ENCODE data around the gene DXO. TPM values are rescaled to one million over a fixed set of nuclear protein-coding genes. Genes with fewer than 3 reads are reported as not detected.

DXO gene
- total and polyA plus RNA-seq, 2 of the 13 experiments (the other 11 are each of a cell fraction or from before 2014, with no cell fraction given): 18.6 to 26.2 TPM

GRCh38 chr6:31967926-31968320 lies 4.0 kb downstream of the DXO start:
- CTCF ChIA-PET (ENCODE audit: low intra/inter-chr PET ratio, low total read pairs): no interaction called here
- Histone ChIP-seq H3K27ac (ENCODE audit: extremely low read length, insufficient read depth, low read length) (no peak overlapping the region), H3K4me3 (replicated peaks in 1 of 3; ENCODE audit: insufficient read depth in 1 of 3, low read depth in 2 of 3, low read length in 3 of 3) (no peak overlapping the region), H2AFZ (ENCODE audit: low read length) (no peak overlapping the region), H4K20me1 (ENCODE audit: insufficient read depth, low read length) (no peaks in the 10 kb centered on the region), H3K27me3 (ENCODE audit: control insufficient read depth in 1 of 2, insufficient read depth in 2 of 2, low read length in 2 of 2) (no peaks in the 10 kb centered on the region; a peak in 1 of 5 replicates), H3K4me1 (ENCODE audit: insufficient read depth, low read length) (peaks cover 20% of the 10 kb centered on the region), H3K79me2 (ENCODE audit: insufficient read depth, low read length) (peaks cover 11% of the 10 kb centered on the region), H3K4me2 (ENCODE audit: low read depth, low read length) (no peak overlapping the region), H3K9me3 (ENCODE audit: low read length) (no peaks in the 10 kb centered on the region), H3K36me3 (replicated peaks in 1 of 2; ENCODE audit: control insufficient read depth in 1 of 2, insufficient read depth in 2 of 2, low read length in 2 of 2) (peaks cover 46 to 70% of the 10 kb centered on the region in 2 experiments), H3K9ac (ENCODE audit: insufficient read depth, low read depth, low read length) (no peak overlapping the region)
- ATAC-seq (no peak), DNase-seq (ENCODE audit: low spot score) (no peak), FAIRE-seq (no peak)
- BruUV-seq (replicated peaks): no TSS peak
- in situ Hi-C loops (cut with HindIII; ENCODE audit: extremely low pct_ligation_motif_present, low pct_unique_long_range_greater_than_20kb) (no loop called here), intact Hi-C loops (cut with micrococcal nuclease; ENCODE audit: unreplicated experiment) (no loop called here)
- 95% methylated on average over 3 of the region's 3 CpGs for WGBS (ENCODE audit: low lambda C conversion rate)
- TF ChIP-seq TBX3 (IDR thresholded peaks at IDR 0.05; ENCODE audit: borderline replicate concordance) (no peak), HDAC6 (IDR thresholded peaks at IDR 0.05; ENCODE audit: low read depth, low read length) (no peak), HNRNPUL1 (IDR thresholded peaks at IDR 0.05; ENCODE audit: low read depth, low read length) (no peak), CHCHD3 (CRISPR knock-in tag; IDR thresholded peaks at IDR 0.05) (no peak), NR2C2 (CRISPR knock-in tag; IDR thresholded peaks at IDR 0.05; ENCODE audit: borderline replicate concordance) (no peak), MYNN (CRISPR knock-in tag; IDR thresholded peaks at IDR 0.05; ENCODE audit: low read depth) (no peak), GMEB1 (CRISPR knock-in tag; IDR thresholded peaks at IDR 0.05; ENCODE audit: borderline replicate concordance) (no peak), FOXO4 (CRISPR knock-in tag; conservative IDR thresholded peaks at IDR 0.05) (no peak)
- POLR2A ChIA-PET: interaction anchor here (0.5 to 6.1 kb wide), 3 partner anchors 8 to 329 kb away, joined by 3 to 142 read pairs (median 3); partner anchors contain the start of genes NELFE and SKIC2

All from HepG2 (cell line).